RWPE1 (cell line): ENCODE measurements around the gene STYX.

Experiments
- CTCF ChIA-PET: fragments of 350-600 bp; sonication (Branson Sonifier 250); formaldehyde crosslinking; extraction: SDS; loops from one replicate; lab custom pipeline; 2021; lab: Yijun Ruan, JAX
- POLR2A ChIA-PET: fragments of 400-600 bp; formaldehyde crosslinking; extraction: SDS; loops from one replicate; lab custom pipeline; 2020; ENCODE audit warnings: antibody characterized with exemption; ENCODE audit not compliant: low non-redundant PET; lab: Yijun Ruan, JAX
- DNase-seq: peaks from one replicate; pipeline ENCODE4 v3.0.0; 2012; ENCODE audit warnings: low spot score
- H3K27ac ChIP-seq: fragments of 450-650 bp; 2 replicates; pipeline ENCODE4 v1.5.1; 2017
- CTCF ChIP-seq: fragments of 450-650 bp; conservative IDR thresholded peaks from 2 replicates; pipeline ENCODE4 v1.5.1; 2017; ENCODE audit warnings: low read depth, mild to moderate bottlenecking

STYX gene

GRCh38 chr14:52802597-52802996 lies 72.6 kb downstream of the STYX start:
- POLR2A ChIA-PET, result no interaction called here
- no peak overlapping the region for H3K27ac ChIP-seq
- peak; percentile 56 for DNase-seq
- CTCF ChIA-PET, result no interaction called here
- no peak for TF ChIP-seq CTCF

- CTCF ChIA-PET, result no interaction called here
These were observed 76.1 kb downstream of the STYX start for GRCh38 chr14:52806115-52806514.

GRCh38 chr14:52808101-52808500 lies 78.1 kb downstream of the STYX start:
- H3K27ac ChIP-seq, result no peak overlapping the region
- TF ChIP-seq CTCF, result no peak
- CTCF ChIA-PET, result no interaction called here
- POLR2A ChIA-PET, result no interaction called here
- no peak for DNase-seq

More at GRCh38 chr14:52806115-52806514, 76.1 kb downstream of the STYX start:
- TF ChIP-seq CTCF, result no peak
- no peak for DNase-seq
- no peak overlapping the region for H3K27ac ChIP-seq
- POLR2A ChIA-PET, result no interaction called here

- H3K27ac ChIP-seq, result no peak overlapping the region
- ChIA-PET POLR2A (no interaction called here), CTCF (no interaction called here)
- no peak for DNase-seq
- no peak for TF ChIP-seq CTCF
These were observed 91.9 kb downstream of the STYX start for GRCh38 chr14:52821805-52822250.

- ChIA-PET CTCF (interaction anchor here (0.6 to 3.0 kb wide), 4 partner anchors 10 to 230 kb away, joined by 3 to 12 read pairs (median 4); no protein-coding TSS in a partner anchor), POLR2A (no interaction called here)
- TF ChIP-seq CTCF, result no peak
- no peak overlapping the region for H3K27ac ChIP-seq
- DNase-seq, result no peak
These were observed 94.5 kb downstream of the STYX start for GRCh38 chr14:52824462-52824861.
